ENCODE results near the gene NEMP2.
"Not testable (repeated sequence)": the region's sequence is repeated elsewhere in the genome, so short reads cannot be mapped to it uniquely, and the experiment has no call there.

NEMP2 gene

DNA sequence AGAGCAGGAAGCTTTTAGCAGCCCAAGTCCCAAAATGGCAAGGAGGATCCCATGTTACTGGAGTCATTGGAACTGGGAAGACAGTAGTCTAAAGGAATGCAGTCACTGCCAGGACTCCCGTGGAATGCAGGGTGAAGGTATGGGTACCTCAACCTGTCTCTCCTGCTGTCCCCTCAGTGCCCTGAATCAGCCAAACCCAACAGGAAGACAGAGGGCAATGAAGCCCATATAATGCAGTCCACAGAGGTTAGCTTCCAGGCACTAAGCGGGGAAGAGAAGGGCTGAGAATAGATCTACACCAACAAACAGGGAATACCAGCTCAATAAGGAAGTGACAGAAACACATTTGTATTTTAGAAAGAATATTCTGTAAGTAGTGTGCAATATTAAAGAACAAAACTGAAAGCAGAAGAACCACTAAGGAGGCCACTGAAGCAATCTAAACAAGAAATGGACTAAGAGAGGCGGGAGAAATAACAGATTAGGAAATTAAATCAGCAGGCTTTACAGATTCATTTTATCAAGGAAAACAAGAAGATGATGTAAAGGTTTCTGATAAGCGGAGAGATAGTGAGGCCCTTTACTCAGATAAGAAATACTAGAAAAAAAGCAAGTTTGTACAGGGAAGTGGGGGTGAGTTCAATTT lies 8.3 kb downstream of the NEMP2 start:
- no peak for DNase-seq (ENCODE audit: low read depth)

DNA sequence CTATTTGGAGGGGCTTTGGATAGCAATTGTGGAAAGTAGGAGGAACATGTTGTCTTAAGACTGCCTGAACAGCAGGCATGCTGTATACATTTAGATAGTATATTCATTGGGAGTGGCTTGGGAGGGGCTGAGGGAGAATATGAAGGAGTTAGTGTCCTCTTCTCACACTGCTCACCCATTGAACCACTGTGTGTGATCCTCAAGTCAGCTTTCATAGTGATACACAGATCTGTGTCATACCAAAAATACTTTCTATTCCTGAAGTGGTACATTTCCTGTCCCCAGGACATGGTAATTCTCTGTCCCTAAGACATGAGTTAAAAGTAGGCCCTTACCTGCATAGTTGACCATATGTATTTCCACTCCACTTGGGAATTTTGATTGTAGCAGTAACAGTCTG lies 9.6 kb downstream of the NEMP2 start:
- no peak for DNase-seq (ENCODE audit: low read depth)

DNA sequence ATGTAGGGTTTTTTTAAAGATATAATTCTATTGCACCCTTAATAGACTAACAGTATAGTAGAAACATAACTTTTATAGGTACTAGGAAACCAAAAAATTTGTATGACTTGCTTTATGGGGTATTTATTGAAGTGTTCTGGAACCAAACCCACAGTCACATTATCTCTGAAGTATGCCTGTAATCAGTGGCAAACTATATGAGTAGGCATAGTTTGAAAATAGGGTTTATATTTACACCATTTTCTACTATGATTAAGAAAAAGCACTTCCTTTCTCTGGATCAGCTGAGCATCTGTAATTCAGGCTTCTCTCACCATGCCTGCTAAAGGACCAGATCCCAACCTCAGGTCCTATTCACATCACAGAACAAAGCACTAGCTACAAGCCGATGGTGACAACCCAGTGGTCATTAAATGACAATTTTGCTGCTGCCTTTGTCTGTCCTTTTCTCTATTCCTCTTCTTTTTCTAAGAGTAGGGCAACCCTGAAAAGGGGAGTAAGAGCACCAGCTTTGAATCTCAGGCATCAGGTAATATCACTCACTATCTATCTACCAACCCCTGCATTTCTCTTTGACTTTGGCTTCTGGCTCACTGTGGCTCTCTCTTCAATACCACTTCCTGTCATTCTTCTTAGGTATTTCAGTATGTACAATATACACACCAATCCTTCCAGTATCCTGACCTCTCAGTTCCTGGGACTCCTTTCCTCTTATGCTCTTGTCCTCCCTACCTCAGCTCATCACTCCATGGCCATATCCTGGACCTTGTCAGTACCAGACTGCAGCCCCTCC lies 14.4 kb downstream of the NEMP2 start:
- no peak for DNase-seq (ENCODE audit: low read depth)

DNA sequence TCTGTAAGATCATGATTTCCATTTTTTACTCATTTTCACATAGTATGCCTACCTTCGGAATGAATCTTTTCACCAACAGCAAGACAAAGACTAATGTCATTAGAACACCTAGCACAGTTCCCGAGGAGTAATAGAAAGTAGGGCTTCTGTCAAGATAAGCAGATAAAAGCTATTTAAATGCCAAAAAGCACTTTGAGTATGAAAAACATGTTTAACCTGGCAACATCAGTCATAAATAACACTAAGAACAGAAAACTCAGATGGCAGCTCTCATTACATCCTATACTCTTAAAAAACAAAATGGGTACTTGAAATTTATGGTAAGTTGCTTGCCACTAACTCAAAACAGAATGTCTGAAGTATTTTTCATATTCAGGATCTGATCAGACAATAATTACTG lies 17.1 kb downstream of the NEMP2 start:
- DNase-seq (ENCODE audit: low read depth): no peak

DNA sequence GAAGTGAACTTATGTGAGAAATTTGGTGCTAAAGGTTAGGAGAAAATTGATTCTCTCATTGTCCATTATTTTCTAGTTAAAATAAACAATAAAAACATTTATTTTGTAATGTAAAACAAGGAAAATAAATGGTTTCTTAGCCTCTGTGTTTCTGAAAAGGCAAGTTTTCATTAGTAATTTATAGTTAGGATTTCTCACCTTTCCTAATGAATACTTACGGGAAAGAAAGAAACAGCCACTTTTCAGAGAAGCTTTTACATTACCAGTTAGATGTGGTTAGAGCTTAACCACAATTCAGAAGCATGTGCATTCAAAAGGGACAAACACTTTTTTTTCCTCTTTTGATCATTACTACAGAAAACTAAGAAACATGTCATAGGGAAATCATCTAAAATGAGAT lies 18.8 kb downstream of the NEMP2 start:
- DNase-seq (ENCODE audit: low read depth): no peak

DNA sequence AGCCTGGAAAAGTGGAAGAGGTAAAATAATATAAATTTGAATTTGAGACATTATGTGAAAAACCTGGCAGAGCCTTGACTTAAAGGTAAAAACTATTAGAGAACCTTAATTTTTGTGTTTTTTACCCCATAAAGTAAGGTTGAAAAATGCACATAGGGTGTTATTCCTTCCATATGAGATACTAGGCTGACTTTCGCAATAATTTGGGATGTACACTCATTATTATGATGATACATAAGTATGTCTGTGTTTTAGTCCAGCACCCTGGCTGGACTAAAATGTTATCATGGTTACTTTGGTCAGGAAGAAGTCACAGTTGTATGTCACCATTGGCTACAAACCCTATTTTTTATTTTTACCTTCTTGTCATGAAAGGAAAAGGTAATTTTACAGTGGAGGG lies 19.8 kb downstream of the NEMP2 start:
- peak; percentile 22 for DNase-seq (ENCODE audit: low read depth)

DNA sequence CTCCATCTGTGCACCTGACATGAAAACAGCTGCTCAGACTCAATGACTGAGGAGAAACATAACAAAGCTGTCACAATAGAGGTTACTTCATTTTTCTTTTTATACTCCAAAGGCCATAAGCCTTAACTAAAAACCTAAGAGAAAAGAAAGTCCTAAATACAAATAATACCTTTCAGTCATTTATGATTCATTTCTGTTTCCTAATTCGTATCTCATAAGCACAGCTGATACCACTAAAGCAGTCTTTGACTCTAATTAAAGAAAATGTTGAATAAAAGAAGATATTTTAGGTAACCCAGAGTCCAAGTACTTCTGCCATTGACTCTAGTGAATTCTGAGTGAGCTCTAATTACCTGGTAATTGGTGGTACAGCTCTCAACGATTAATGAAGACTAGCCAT lies 20.6 kb downstream of the NEMP2 start:
- no peak for DNase-seq (ENCODE audit: low read depth)

DNA sequence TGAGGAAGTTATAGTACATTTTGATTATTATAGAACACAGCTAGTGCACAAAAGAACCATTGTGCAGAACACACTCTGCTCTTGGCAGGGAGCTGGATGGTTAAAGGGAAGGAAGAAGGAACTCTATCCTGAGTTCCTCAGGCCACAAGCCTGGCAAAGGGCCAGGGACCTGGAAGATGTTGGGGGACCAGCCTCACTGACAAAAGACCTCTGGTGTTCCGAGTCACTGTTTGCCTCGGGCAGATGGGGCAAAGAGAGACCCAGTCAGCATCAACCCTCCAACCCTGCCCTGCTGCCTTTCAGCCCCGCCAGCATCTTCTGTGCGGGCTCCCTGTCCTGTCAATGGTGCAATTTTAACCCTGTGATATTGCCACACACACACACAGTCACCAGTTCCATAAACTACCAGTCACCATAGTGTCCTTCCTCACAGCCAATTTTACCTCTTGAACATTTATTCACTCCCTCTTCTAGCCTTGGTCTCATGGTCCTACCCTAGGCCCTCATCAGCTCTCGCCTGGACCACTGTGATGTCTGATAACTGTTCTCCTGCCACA lies 21.9 kb downstream of the NEMP2 start:
- DNase-seq (ENCODE audit: low read depth): no peak

DNA sequence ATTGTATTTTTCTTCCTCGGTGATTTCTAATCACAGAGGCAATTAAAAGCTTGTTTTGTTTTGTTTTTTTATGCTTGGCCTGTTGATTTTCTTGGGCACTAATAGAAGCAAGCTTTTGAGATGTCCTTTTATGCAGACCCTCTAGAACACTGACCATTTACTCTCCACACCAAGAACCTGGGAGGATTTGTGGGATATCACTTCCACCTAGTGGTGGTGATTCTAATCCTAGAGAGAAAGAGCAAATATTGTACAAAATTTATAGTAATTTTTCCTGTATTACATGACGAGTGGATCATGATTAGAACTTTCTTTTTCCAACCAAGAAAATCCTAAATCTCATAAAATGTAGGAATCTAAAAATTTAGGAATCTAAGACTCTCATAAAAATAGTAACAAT lies 23.4 kb downstream of the NEMP2 start:
- DNase-seq (ENCODE audit: low read depth): peak; percentile 45

DNA sequence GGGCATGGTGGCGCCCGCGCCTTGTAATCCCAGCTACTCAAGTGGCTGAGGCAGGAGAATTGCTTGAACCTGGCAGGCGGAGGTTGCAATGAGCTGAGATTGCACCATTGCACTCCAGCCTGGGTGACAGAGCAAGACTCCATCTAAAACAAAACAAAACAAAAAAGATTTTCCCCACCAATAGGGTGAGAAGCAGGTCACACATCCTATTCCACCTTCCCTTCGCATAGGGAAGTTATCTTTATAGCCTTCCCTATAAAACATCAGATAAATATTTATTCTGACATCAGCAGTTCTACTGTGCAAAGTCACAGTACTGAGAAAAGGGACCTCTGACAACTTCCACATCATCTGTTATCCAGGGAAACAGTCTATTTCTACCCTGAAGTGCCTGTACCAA lies 24.6 kb downstream of the NEMP2 start:
- not testable (repeated sequence) for DNase-seq (ENCODE audit: low read depth)

DNA sequence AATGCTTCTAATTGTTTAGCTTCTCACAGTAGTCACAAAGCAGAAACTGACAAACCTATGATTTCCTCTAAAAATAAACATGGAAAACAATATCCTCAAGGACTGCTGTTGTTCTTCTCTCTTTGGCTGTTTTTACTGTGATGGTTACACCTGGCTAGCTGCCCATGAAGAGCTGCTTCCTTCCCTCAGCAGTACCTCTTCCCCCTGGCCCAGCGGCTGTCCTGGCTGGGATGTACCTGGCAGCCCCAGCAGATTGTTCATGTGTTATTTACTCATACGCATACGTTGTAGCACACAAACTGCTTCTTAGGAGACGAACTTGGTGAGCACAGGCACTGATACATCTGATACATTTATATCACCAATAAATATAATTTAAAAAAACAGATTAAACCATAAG lies 27.4 kb downstream of the NEMP2 start:
- DNase-seq (ENCODE audit: low read depth): no peak

DNA sequence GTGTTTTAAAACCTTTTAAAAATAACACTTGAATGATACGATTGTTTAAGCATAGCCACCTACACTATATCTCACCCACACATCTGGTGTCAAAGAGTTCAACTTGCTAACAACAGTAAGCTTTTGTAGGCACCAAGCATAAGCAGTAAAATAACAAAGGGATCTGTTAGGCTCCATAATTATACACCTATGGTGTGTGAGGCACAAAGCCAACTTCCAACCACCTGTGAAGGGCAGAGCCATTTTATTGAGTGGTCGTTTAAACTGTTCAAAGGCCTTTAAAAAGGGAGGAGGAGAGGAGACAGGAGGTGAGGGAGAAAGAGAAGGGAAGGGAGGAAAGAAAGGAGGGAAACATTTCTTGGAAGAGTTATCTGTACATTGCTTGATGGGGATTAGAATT lies 27.9 kb downstream of the NEMP2 start:
- no peak for DNase-seq (ENCODE audit: low read depth)

DNA sequence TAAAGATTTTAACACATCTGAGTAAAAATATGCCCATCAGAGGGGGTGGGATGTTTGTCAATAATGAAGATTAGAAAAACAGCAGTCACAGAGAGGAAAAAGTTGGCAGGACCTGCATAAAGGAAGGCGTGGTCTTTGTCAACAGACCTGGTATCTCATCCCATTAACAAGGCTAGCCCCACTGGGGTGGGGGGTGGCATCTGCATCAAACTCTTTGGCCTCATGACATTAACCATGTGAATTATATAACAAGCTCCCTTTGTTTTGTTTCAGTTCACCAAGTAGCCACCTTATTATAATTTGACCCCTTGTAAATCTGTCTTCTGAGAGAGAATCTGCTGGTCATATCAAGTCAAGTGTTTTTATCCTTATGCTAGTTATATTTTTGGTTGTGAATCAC lies 28.8 kb downstream of the NEMP2 start:
- no peak for DNase-seq (ENCODE audit: low read depth)

DNA sequence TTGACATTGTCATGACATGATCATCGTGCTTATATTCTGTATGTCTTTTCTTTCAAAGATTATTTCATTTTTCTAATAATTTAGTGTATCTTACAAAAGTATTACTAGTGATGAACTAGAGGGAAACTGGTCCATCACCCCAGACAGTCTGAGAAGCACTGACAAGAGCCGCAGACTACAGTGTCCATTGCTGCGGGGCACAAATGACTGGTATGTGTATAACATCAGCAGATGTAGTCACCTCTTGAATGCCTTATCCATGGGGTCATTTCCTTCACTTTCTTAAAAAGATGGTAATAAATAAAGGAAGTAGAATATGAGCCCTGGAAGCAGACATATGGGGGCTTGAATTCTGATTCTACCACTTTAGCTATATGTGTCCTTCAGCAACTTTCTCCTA lies 29.6 kb downstream of the NEMP2 start:
- DNase-seq (ENCODE audit: low read depth): no peak

DNA sequence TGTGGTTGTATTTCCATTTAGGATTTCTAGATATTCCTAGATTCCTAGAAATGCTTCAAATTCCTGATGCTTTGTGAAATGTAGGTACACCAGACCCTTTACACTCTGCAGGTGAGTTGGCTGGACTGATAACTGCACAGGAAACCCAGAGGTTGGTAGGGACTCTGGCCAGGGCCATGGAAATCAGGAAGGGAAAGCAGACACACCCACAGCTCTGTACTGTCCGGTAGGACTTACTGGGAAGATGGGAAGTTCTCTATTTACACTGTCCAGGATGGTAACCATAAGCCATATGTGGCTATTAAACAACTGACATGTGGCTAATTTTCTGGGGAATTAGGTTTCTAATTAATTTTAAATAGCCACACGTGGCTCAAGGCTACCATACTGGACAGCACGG lies 31.4 kb downstream of the NEMP2 start:
- no peak for DNase-seq (ENCODE audit: low read depth)

DNA sequence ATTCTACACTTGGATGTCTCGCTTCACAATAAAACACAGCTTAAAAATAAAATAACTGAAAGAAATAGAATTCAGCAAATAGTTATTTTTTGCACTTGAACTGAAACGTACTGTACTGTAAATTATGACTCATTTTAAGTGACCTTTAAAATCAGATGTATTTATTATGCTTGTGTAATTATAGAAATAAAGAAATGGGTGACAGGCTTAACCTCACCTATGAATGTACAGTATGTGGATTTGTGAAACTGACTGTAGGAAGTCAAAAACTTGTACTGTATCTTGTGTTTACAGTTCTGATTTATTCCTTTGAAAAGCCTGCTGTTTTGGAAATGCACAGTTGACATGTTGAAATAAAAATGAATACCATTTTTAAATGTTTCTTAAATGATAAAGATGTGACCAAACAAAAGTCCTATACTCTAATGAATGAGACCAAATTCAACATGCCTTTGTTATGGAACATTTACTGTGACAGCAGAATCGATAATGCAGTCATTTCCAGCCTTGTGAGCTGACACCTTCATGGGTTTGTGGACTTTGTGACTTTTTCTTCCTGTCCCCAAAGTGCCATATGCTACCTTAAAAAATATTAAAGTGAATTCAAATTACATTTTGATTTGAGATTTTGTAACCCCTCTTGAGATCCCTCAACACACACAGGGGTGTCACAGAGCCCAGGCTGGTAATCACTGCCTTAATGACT lies 32.7 kb downstream of the NEMP2 start:
- DNase-seq (ENCODE audit: low read depth): peak; percentile 14

DNA sequence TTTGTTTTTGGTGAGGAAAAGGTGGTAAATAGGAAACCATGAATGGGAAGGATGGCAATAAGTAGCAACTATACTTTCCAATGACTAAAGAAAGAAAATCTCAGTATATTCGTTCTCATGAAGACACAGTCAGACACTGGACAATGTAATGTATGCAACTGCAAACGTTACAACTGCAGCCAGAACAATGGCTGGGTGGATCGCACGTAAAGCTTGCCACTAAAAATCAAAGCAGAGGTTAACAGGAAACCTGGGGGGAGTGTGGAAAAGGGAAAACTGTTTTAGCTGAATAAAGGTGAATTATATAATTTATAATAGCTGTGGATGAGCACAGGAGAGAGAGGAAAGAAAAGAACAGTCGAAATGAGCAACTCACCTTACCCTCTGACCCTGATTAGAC lies 33.3 kb downstream of the NEMP2 start:
- DNase-seq (ENCODE audit: low read depth): no peak

DNA sequence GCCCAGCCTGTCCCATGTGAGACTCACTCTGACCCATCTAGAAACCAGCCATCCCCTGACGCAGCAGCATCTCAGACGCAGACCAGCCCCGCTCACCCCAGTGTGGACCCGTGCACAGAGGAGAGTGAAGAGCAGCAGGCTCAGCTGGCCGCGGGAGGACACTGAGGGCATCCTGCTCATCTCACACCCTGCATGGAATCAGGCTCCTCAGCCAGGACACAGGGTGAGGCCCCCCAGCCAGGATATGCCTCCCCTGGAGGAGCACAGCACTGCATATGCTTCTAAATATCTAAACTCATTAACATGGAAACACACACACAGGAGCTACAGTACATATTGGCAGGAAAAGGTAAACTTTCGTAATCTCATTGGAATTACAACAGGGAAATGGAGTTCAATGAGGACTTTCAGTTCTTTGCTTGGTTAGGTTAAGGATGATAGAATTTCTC lies 34.4 kb downstream of the NEMP2 start:
- no peak for DNase-seq (ENCODE audit: low read depth)

DNA sequence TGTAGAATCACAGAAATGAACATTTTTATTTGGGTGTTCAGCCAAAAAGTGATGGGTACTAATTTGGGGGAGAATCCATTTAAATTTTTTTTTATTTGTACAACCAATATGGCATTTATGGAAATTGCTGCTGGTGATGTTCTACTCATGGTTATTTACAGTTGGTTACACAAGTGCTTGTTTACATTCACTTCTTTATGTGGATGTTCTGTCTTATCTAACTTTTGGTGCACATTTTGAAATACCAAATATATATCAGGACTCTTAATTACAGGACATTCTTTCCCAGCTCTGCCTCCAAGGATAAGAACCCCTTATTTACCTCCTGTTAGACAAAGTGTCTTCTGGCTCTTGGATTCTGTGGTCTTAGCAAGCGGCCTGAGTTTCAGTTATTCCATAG lies 35.2 kb downstream of the NEMP2 start:
- no peak for DNase-seq (ENCODE audit: low read depth)

DNA sequence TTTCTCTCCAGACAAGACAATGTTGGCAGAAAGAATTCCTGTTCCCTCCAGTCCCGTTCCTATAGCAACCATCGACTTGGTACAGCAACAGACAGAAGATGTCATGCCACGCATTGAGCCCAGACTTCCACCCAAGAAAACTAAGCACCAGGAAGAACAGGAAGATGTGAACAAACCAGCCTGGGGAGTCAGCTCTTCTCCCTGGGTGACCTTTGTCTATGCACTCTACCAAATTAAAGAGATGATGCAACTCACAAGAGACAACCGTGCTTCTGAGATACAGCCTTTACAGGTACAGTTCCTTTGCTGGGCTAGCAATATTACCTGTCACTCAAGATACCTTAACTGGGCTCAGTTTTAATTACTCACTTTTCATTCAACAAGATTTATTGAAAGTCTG lies 37.1 kb downstream of the NEMP2 start:
- no peak for DNase-seq (ENCODE audit: low read depth)

DNA sequence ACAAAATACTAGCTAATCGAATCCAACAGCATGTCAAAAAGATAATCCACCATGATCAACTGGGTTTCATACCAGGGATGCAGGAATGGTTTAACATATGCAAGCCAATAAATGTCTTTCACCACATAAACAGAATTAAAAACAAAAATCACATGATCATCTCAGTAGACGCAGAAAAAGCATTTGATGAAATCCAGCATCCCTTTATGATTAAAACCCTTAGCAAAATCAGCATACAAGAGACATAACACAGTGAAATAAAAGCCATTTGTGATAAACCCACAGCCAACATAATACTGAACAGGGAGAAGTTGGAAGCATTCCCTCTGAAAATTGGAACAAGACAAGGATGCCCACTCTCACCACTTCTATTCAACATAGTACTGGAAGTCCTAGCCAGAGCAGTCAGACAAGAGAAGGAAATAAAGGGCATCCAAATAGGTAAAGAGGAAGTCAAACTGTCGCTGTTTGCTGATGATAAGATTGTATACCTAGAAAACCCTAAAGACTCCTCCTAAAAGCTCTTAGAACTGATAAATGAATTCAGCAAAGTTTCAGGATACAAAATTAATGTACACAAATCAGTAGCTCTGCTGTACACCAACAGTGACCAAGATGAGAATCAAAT lies 39.8 kb downstream of the NEMP2 start:
- DNase-seq (ENCODE audit: low read depth): not testable (repeated sequence)

DNA sequence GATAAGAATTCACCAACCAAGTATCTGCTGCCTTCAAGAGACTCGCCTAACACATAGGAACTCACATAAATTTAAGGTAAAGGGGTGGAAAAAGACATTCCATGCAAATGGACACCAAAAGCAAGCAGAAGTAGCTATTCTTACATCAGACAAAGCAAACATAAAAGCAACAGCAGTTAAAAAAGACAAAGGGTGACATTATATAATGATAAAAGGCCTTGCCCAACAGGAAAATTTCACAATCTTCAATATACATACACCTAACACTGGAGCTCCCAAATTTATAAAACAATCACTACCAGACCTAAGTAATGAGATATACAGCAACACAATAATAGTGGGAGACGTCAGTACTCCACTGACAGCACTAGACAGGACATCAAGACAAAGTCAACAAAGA lies 41.4 kb downstream of the NEMP2 start:
- DNase-seq (ENCODE audit: low read depth): no peak
